ENCODE results near the gene ABCC4. TPM values are rescaled to one million over a fixed set of nuclear protein-coding genes. Genes with fewer than 3 reads are reported as not detected.

The ABCC4 gene
- total and polyA plus RNA-seq, 9 of the 15 experiments (the other 6 are each of a cell fraction or from before 2014, with no cell fraction given): 9.4 to 46.1 (median 25.4) TPM

DNA sequence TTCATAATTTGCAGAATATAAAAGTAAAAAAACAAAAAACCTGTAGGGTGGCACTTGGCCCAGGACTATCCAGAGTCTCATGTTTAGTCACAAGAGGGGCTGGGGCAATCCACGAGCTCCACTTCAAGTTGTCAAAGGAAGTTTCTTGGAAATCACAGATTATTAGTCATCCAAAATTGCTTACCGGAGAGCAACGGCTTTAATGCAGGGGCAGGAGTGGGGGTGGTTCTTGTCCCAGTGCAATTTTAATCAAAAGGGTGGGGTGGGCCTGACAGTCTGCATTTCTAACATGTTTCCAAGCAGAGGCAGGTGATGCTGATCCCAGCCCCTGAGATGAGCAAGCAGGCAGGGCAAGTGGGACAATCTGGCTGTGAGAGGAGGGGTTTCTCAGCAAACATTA is 233.9 kb downstream of the ABCC4 start:
- TF ChIP-seq, protein P1, sequence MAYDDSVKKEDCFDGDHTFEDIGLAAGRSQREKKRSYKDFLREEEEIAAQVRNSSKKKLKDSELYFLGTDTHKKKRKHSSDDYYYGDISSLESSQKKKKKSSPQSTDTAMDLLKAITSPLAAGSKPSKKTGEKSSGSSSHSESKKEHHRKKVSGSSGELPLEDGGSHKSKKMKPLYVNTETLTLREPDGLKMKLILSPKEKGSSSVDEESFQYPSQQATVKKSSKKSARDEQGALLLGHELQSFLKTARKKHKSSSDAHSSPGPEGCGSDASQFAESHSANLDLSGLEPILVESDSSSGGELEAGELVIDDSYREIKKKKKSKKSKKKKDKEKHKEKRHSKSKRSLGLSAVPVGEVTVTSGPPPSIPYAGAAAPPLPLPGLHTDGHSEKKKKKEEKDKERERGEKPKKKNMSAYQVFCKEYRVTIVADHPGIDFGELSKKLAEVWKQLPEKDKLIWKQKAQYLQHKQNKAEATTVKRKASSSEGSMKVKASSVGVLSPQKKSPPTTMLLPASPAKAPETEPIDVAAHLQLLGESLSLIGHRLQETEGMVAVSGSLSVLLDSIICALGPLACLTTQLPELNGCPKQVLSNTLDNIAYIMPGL (CRISPR knock-in tag; IDR thresholded peaks at IDR 0.05): no peak
- no peak for TF ChIP-seq ZNF146 (CRISPR knock-in tag; IDR thresholded peaks at IDR 0.05; ENCODE audit: unreplicated experiment)
- TF ChIP-seq CEBPG (CRISPR knock-in tag; IDR thresholded peaks at IDR 0.05): no peak
- no peak for TF ChIP-seq CEBPG (tag; conservative IDR thresholded peaks at IDR 0.05 in 1 of 2, IDR thresholded peaks at IDR 0.05 in 1 of 2)
- H3K79me2 ChIP-seq (ENCODE audit: control insufficient read depth, insufficient read depth, low read length): no peaks in the 10 kb centered on the region
- intact Hi-C loops (cut with micrococcal nuclease) (no loop called here), in situ Hi-C loops (cut with MboI) (no loop called here)
- peaks cover 59% of the 10 kb centered on the region; the same call in 2 of the 3 replicates for H3K36me3 ChIP-seq (ENCODE audit: control insufficient read depth, insufficient read depth, low read length)
- no peak overlapping the region for H2AFZ ChIP-seq (ENCODE audit: low read depth, low read length)
- DNase-seq (ENCODE audit: extremely low read depth in 1 of 4, low spot score in 3 of 4) (no peak), FAIRE-seq (no peak), ATAC-seq (no peak)
- 40% methylated on average over 3 of the region's 3 CpGs for WGBS (ENCODE audit: insufficient coverage, low coverage, missing lambda C conversion rate)
- ChIA-PET CTCF (ENCODE audit: low intra/inter-chr PET ratio) (no interaction called here), POLR2A (interaction anchor here (1.0 kb wide), 1 partner anchor 24 kb away, joined by 3 read pairs; no protein-coding TSS in a partner anchor)
- H3K4me1 ChIP-seq (replicated peaks in 1 of 2; ENCODE audit: control insufficient read depth in 2 of 2, insufficient read depth in 2 of 2, low read length in 2 of 2): no peaks in the 10 kb centered on the region
- H3K9me1 ChIP-seq (ENCODE audit: control insufficient read depth, insufficient read depth, low read length): no peaks in the 10 kb centered on the region
- H4K20me1 ChIP-seq (replicated peaks; ENCODE audit: control insufficient read depth, insufficient read depth, low read length): 0 out of 2 replicates have a peak, but pooled peaks cover 3% of the 10 kb centered on the region
- H3K27ac ChIP-seq (ENCODE audit: extremely low read depth, low read depth, low read length): no peak overlapping the region
- H3K9ac ChIP-seq (ENCODE audit: insufficient read depth in 1 of 2, low read depth in 2 of 2, low read length in 2 of 2): no peak overlapping the region
- H3K4me2 ChIP-seq (ENCODE audit: insufficient read depth, low read length): no peak overlapping the region
- no peak overlapping the region for H3K4me3 ChIP-seq
- H3K27me3 ChIP-seq (ENCODE audit: control insufficient read depth in 2 of 2, insufficient read depth in 2 of 2, low read length in 2 of 2): no peaks in the 10 kb centered on the region
- no peaks in the 10 kb centered on the region for H3K9me3 ChIP-seq (replicated peaks; ENCODE audit: control insufficient read depth, insufficient read depth, low read depth, low read length)
- BruUV-seq (replicated peaks): no TSS peak

Data from K562 (cell line).